Measurements from ENCODE around the gene COL20A1. TPM values are rescaled to one million over a fixed set of nuclear protein-coding genes. Genes with fewer than 3 reads are reported as not detected.

The COL20A1 gene
- total and polyA plus RNA-seq, 3 donors from 2014 or later, result 14.4 to 17.2 (median 17.1) TPM

DNA sequence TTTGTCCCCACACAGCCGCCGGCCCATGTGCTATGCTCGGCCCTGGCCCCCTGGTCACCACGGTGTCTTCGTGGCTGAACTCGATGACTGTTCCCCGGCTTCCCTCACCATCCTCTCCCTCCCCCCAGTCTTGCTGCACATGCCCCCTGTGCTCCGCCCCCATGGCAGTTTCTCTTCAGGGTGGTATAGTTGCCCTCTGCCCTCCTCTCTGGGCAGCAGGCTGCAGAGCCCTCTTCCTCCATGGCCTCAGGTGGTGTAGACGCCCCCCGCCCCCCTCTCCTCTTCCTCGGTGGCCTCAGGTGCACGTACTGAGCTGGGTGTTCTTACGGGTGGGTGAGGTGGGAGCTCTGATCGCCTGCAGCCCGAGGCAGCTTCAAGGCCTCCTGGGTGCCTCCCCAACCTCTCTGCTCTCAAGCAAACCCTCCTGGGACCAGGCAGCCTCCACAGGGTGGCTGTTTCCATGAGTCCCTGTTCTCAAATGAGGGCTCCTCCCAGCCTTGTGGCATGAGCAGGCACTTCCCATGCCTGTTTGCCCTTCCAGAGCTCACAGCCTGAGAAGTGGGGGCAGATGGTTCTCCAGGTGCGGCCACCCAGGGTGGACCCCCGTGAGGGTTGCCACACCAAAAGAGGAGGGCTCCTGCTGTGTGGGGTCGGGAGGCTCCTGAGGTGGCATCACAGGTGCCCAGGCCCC lies 24.8 kb downstream of the COL20A1 start:
- no peak for DNase-seq
- H3K27me3 ChIP-seq, result no peaks in the 10 kb centered on the region
- no peaks in the 10 kb centered on the region for H3K9me3 ChIP-seq
- H3K36me3 ChIP-seq (ENCODE audit: low read depth, missing control alignments), result no peaks in the 10 kb centered on the region
- H3K27ac ChIP-seq, result no peak overlapping the region
- intact Hi-C loops (cut with DNase I; ENCODE audit: low total_unique reads), result loop anchor here (5.0 kb wide), 1 partner anchor 60 kb away; no protein-coding TSS in a partner anchor
- TF ChIP-seq, protein P1, sequence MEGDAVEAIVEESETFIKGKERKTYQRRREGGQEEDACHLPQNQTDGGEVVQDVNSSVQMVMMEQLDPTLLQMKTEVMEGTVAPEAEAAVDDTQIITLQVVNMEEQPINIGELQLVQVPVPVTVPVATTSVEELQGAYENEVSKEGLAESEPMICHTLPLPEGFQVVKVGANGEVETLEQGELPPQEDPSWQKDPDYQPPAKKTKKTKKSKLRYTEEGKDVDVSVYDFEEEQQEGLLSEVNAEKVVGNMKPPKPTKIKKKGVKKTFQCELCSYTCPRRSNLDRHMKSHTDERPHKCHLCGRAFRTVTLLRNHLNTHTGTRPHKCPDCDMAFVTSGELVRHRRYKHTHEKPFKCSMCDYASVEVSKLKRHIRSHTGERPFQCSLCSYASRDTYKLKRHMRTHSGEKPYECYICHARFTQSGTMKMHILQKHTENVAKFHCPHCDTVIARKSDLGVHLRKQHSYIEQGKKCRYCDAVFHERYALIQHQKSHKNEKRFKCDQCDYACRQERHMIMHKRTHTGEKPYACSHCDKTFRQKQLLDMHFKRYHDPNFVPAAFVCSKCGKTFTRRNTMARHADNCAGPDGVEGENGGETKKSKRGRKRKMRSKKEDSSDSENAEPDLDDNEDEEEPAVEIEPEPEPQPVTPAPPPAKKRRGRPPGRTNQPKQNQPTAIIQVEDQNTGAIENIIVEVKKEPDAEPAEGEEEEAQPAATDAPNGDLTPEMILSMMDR (IDR thresholded peaks at IDR 0.05), result no peak
- TF ChIP-seq POLR2A (IDR thresholded peaks at IDR 0.05), result no peak
- 89 to 94% methylated on average over 11 to 18 of the region's 18 CpGs for WGBS, 2 donors
- H3K4me3 ChIP-seq, result no peak overlapping the region
- peaks cover 12% of the 10 kb centered on the region for H3K4me1 ChIP-seq

DNA sequence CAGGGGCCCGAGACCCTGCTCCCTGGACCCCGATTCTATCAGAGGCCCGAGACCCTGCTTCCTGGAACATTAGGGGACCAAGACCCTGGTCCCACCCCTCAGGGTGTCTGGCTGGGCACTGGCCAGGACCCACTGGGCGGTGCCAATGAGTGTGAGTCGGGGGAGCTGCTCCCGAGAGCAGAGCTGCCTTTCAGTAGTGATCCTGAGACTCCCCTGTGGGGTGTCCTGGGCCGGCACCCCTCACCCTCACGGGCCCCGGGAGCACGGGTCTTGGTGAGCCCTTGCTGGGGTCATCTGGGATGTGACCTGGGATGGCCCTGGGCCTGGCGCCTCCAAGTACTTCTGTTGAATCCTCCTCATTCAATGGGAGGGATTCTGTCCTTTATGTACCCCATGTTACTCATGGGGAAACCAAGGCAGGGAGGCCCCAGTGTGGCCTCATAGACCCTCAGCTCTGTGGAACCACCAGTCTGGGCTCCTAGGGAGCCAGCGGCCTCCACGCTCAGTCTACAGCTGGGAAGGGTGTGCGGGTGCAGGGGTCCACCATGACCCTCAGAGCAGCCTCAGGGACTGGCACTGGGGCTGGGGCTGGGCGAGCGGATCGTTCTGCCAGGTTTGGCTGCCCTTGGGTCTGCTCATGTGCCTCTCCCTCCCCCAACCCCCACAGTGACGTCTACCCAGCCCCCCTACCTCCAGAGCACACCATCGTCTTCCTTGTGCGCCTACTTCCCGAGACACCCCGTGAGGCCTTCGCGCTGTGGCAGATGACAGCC lies 25.6 kb downstream of the COL20A1 start:
- H3K27me3 ChIP-seq, result no peaks in the 10 kb centered on the region
- TF ChIP-seq POLR2A (IDR thresholded peaks at IDR 0.05), result no peak
- TF ChIP-seq, protein P1 (IDR thresholded peaks at IDR 0.05), result no peak
- no peak for DNase-seq

DNA sequence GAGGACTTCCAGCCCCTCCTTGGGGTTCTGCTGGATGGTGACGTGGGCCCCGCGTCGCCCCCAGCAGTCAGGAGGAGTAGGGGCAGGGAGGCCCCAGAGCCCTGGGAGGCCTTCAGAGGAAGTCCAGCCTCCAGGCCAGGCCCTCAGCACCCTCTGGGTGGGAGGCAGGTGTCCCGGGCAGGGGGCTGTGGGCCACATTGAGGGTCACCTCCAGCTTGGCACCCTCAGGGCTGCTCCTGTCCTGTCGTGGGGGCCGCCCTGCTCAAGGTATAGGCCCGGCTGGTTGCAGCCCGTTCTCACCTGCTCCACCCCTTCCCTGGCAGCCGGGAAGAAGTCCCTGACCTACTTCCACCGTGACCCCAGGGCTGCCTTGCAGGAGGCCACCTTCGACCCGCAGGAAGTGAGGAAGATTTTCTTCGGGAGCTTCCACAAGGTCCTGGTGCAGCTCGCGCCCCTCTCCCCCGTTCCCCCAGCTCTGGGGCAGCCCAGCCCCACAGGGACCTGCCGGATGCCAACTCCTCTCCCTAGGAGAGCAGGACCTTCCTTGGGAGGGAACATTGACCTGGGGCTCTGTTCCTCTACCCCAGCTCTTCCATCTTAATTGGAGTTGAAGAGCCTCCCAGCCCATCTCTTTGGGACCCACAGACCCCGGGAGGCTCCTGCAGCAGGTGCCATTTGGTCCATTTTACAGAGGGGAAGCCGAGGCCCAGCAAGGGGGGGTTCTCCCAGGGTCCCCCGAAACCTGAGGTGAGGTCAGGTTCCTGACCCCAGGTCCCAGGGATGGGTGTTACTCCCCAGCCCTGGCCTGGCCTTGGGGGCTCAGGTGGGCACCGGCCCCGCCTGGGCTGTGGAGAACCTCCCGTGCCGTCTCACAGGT lies 26.4 kb downstream of the COL20A1 start:
- Histone ChIP-seq H3K9me3 (no peaks in the 10 kb centered on the region), H3K27me3 (no peaks in the 10 kb centered on the region), H3K4me3 (no peak overlapping the region), H3K27ac (no peak overlapping the region), H3K4me1 (peaks cover 10% of the 10 kb centered on the region), H3K36me3 (ENCODE audit: low read depth, missing control alignments) (no peaks in the 10 kb centered on the region)
- TF ChIP-seq, protein P1 (IDR thresholded peaks at IDR 0.05), result no peak
- TF ChIP-seq POLR2A (IDR thresholded peaks at IDR 0.05), result no peak
- intact Hi-C loops (cut with DNase I; ENCODE audit: low total_unique reads), result loop anchor here (5.0 kb wide), 1 partner anchor 58 kb away; no protein-coding TSS in a partner anchor
- WGBS, 2 donors, result 78 to 90% methylated on average over 14 to 24 of the region's 25 CpGs
- DNase-seq, result no peak

More for the DNA sequence above, 25.6 kb downstream of the COL20A1 start:
- Histone ChIP-seq H3K9me3 (no peaks in the 10 kb centered on the region), H3K36me3 (ENCODE audit: low read depth, missing control alignments) (no peaks in the 10 kb centered on the region), H3K4me1 (peaks cover 10% of the 10 kb centered on the region), H3K4me3 (no peak overlapping the region), H3K27ac (no peak overlapping the region)
- WGBS, 2 donors, result 90 to 94% methylated on average over 4 to 24 of the region's 24 CpGs
- intact Hi-C loops (cut with DNase I; ENCODE audit: low total_unique reads), result loop anchor here (5.0 kb wide), 1 partner anchor 59 kb away; no protein-coding TSS in a partner anchor

DNA sequence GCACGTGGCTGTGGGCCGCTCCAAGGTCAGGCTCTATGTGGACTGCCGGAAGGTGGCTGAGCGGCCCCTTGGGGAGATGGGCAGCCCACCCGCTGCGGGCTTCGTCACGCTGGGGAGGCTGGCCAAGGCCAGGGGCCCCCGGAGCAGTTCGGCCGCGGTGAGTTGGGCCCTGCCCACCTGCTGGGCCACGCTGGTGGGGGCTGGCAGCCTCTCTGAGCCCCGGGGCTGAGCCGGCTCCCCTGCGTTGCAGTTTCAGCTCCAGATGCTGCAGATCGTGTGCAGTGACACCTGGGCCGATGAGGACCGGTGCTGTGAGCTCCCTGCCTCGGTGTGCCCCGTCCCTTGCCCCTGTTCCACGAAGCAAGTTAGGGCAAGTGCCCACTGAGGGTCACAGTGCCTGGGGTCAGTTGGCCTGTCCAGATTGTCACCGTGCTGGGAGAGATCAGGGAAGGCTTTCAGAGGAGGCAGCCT lies 27.1 kb downstream of the COL20A1 start:
- no peaks in the 10 kb centered on the region for H3K36me3 ChIP-seq (ENCODE audit: low read depth, missing control alignments)
- intact Hi-C loops (cut with DNase I; ENCODE audit: low total_unique reads), result no loop called here
- TF ChIP-seq, protein P1 (IDR thresholded peaks at IDR 0.05), result no peak
- TF ChIP-seq POLR2A (IDR thresholded peaks at IDR 0.05), result no peak

More for the DNA sequence above, 27.1 kb downstream of the COL20A1 start:
- Histone ChIP-seq H3K9me3 (no peaks in the 10 kb centered on the region), H3K27me3 (no peaks in the 10 kb centered on the region), H3K4me3 (no peak overlapping the region), H3K4me1 (peaks cover 9% of the 10 kb centered on the region), H3K27ac (no peak overlapping the region)
- WGBS, 2 donors, result 65 to 87% methylated on average over 4 to 20 of the region's 23 CpGs
- DNase-seq, result no peak

Measured in testis (tissue), 3 donors.